KMS-11 (cell line): ENCODE measurements around the gene SH3BP2.

Experiments used
- H2AFZ ChIP-seq: fragments of 200-600 bp; sonication (generic); 2 replicates; pipeline ENCODE4 v1.6.1; 2016; ENCODE audit warnings: antibody characterized with exemption, mixed run types, low read depth
- H3K27ac ChIP-seq: fragments of 200-600 bp; sonication (generic); 2 replicates; pipeline ENCODE4 v1.6.1; 2016; ENCODE audit warnings: mild to moderate bottlenecking, mixed run types
- H3K27me3 ChIP-seq: fragments of 200-600 bp; sonication (generic); 2 replicates; pipeline ENCODE4 v1.6.1; 2017; ENCODE audit warnings: mild to moderate bottlenecking, low read depth, mixed run types, moderate library complexity; ENCODE audit not compliant: insufficient read depth
- H3K36me3 ChIP-seq: fragments of 200-600 bp; sonication (generic); 2 replicates; pipeline ENCODE4 v1.6.1; 2017; ENCODE audit warnings: mild to moderate bottlenecking, mixed run types; ENCODE audit not compliant: insufficient read depth
- H3K4me1 ChIP-seq: fragments of 200-600 bp; sonication (generic); 2 replicates; pipeline ENCODE4 v1.6.1; 2016; ENCODE audit warnings: mild to moderate bottlenecking, low read depth, mixed run types; ENCODE audit not compliant: poor library complexity, severe bottlenecking
- H3K4me2 ChIP-seq: fragments of 200-600 bp; sonication (generic); 2 replicates; pipeline ENCODE4 v1.7.0; 2016; ENCODE audit warnings: mild to moderate bottlenecking, mixed run types
- H3K4me3 ChIP-seq: fragments of 200-600 bp; sonication (generic); IDR thresholded peaks from 2 replicates; pipeline ENCODE4 v1.6.1; 2017; ENCODE audit warnings: low read depth, low read length, mixed read lengths; ENCODE audit not compliant: insufficient read depth
- H3K79me2 ChIP-seq: fragments of 200-600 bp; sonication (generic); 2 replicates; pipeline ENCODE4 v1.6.1; 2016; ENCODE audit warnings: low read depth, mixed run types; ENCODE audit not compliant: insufficient read depth
- H3K9ac ChIP-seq: fragments of 200-600 bp; sonication (generic); 2 replicates; pipeline ENCODE4 v1.6.1; 2016; ENCODE audit warnings: mild to moderate bottlenecking, mixed run types
- H4K20me1 ChIP-seq: fragments of 200-600 bp; sonication (generic); 2 replicates; pipeline ENCODE4 v1.6.1; 2016; ENCODE audit warnings: mild to moderate bottlenecking, mixed run types; ENCODE audit not compliant: insufficient read depth
- CTCF ChIP-seq: fragments of 200-600 bp; sonication (generic); conservative IDR thresholded peaks from 2 replicates; pipeline ENCODE4 v1.6.1; 2017; ENCODE audit warnings: low read depth, mild to moderate bottlenecking, antibody characterized with exemption, low read length, moderate library complexity, mixed read lengths

SH3BP2 gene

DNA sequence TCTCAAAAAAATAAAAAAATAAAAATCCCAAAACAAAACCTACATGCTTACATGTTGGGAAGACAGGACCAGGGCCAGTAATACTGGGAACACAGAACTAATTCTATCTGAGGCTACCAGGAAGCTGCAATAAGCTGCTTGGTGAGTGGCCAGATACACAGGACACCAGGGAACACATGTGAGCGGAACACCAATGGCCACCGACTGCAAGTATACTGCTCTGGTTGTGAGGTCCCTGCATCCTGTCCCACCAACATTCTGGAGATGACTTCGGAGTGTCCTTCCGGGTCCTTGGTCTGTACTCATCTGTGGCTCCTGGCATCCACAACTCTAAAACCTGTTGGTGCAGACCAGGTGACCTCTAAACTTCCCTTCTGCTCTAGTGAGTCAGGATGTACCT, 39.4 kb upstream of the SH3BP2 start:
- no peaks in the 10 kb centered on the region for H3K27me3 ChIP-seq
- H3K79me2 ChIP-seq: peaks cover 12% of the 10 kb centered on the region; the same call in 1 of the 2 replicates
- H3K4me3 ChIP-seq: no peak overlapping the region
- peaks cover 7% of the 10 kb centered on the region for H3K4me1 ChIP-seq
- no peak overlapping the region for H3K27ac ChIP-seq
- TF ChIP-seq CTCF: no peak
- H2AFZ ChIP-seq: no peak overlapping the region
- H3K4me2 ChIP-seq: no peak overlapping the region
- H3K9ac ChIP-seq: no peak overlapping the region
- no peaks in the 10 kb centered on the region for H4K20me1 ChIP-seq
- no peaks in the 10 kb centered on the region for H3K36me3 ChIP-seq

DNA sequence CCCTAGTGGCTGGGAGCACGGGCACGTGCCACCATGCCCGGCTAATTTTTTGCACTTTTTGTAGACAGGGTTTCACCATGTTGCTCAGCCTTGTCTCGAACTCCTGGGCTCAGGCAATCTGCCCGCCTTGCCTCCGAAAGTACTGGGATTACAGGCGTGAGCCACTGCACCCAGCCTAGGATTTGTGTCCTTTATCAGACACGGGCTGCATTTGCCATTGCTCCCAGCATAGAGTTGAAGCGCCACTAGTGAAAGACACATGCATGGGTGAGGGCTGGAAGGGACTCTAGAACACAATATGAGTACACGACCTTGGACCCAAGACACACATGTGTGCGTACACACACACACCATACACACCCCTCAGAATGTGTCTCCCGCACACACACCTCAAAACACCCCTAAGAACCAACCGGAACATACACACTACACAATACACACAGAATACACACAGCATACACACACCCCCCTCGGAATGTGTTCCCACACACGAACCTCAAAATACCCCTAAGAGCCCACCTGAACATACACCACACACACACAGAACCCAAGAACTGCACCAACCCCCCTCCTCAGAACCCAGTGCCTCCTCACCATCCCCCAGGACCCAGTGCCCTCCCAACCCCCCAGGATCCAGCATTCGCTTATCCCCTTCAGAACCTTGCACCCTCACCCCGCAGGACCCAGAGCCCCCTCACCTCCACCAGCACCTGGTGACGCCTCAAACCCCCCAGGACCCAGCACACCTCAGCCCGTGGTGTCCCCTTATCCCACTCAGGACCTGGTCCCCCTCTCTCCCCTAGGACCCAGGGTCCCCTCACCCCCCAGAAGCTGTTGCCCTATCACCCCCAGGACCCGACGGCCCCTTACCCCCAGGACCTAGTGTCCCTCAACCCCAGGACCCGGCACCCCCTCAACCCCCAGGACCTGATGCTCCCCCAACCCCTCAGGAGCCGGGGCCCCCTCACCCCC, 37.8 kb upstream of the SH3BP2 start:
- no peak overlapping the region for H2AFZ ChIP-seq
- peak overlapping the region; percentile 51; the same call in 1 of the 2 replicates for H3K9ac ChIP-seq
- no peak overlapping the region for H3K4me3 ChIP-seq
- no peaks in the 10 kb centered on the region for H3K4me1 ChIP-seq
- H4K20me1 ChIP-seq: no peaks in the 10 kb centered on the region
- peaks cover 12% of the 10 kb centered on the region; the same call in 1 of the 2 replicates for H3K79me2 ChIP-seq
- H3K27ac ChIP-seq: no peak overlapping the region
- no peaks in the 10 kb centered on the region for H3K36me3 ChIP-seq
- peak overlapping the region; percentile 33; the same call in 1 of the 2 replicates for H3K4me2 ChIP-seq
- no peak for TF ChIP-seq CTCF
- H3K27me3 ChIP-seq: no peaks in the 10 kb centered on the region

DNA sequence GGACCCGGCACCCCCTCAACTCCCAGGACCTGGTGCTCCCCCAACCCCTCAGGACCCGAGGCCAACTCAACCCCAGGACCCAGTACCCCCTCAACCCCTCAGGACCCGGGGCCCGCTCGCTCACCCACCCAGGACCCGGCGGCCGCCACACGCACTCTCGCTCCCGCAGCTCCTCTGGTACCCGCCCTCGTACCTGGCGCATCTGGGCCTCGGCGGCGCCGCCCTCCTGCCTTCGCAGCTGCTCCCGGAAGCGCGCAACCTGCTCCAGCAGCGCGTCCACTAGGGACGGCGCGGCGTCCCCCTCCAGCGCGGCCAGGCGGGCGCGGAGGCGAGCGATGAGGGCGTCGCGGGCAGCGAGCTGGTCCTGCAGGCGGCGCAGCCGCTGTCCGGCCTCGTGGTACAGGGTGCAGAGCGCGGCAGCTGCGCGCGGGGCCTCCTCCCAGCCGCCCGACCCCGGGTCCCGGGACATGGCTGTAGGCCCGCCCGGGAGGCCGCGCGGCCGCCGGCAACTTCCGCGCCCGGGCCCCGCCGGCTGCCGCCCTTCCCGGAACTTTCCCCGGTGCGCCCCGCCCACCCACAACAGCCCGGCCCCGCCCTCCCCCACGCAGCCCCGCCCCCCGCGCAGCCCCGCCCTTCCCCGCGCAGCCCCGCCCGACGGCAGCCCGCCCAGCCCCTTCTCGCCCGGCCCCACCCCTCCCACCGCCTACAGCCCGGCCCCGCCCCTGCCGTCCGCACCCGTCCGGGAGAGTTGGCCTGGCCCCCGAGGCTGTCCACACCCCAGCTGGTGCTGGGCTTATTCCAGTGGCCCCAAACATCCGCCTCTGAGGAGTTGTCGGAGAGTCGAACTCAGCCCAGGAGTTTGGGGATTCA, 36.8 kb upstream of the SH3BP2 start, which contains the start of gene TNIP2:
Gene TNIP2 (minus strand): TSS at position 516 of the 870 bp plus-strand sequence. CDS start 47 bp downstream, at position 469.
- no peaks in the 10 kb centered on the region for H3K36me3 ChIP-seq
- no peaks in the 10 kb centered on the region for H3K27me3 ChIP-seq
- peaks cover 6% of the 10 kb centered on the region; the same call in 1 of the 2 replicates for H3K79me2 ChIP-seq
- no peaks in the 10 kb centered on the region for H4K20me1 ChIP-seq
- no peak within 1 kb of the TSS; the same call in 1 of the 2 replicates for H3K27ac ChIP-seq
- peak within 1 kb of the TSS; percentile 48; the same call in 1 of the 2 replicates for H3K4me2 ChIP-seq
- H2AFZ ChIP-seq: peak within 1 kb of the TSS; percentile 66
- no peak for TF ChIP-seq CTCF
- H3K4me1 ChIP-seq: peaks cover 4% of the 10 kb centered on the region
- peak within 1 kb of the TSS; percentile 51; the same call in 1 of the 2 replicates for H3K9ac ChIP-seq
- H3K4me3 ChIP-seq: no peak within 1 kb of the TSS

DNA sequence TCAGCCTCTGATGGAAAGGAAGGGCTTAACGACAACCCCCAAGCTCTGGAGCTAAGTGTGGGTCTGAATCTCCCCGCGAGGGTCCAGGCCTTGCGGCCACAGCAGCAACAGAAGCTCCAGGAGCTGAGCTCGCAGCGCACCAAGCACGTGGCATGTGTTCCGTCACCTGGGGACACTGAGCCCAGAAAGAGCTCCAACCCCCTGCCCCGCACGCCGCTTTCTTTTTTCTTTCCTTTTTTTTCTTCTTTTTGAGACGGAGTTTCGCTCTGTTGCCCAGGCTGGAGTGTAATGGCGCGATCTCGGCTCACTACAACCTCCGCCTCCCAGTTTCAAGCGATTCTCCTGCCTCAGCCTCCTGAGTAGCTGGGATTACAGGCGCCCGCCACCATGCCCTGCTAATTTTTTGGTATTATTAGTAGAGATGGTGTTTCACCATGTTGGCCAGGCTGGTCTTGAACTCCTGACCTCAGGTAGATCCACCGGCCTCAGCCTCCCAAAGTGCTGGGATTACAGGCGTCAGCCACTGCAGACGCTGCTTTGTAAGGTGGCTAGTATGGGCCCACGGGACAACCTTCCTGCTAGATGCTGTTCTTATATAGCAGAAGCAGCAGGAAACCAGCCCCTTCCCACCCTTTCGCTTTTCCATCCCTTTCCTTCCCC, 36.1 kb upstream of the SH3BP2 start:
- no peak for TF ChIP-seq CTCF
- Histone ChIP-seq H3K4me2 (0 out of 2 replicates have a peak overlapping the region, but pooled peaks have one; percentile 48), H3K36me3 (no peaks in the 10 kb centered on the region), H3K4me3 (no peak overlapping the region), H3K9ac (no peak overlapping the region), H3K27ac (no peak overlapping the region), H3K4me1 (peaks cover 4% of the 10 kb centered on the region), H2AFZ (peak overlapping the region; percentile 66), H3K79me2 (peaks cover 6% of the 10 kb centered on the region; the same call in 1 of the 2 replicates), H4K20me1 (no peaks in the 10 kb centered on the region), H3K27me3 (no peaks in the 10 kb centered on the region)
